Uterus (tissue), 2 donors: Measurements from ENCODE around the gene ABCA12.

Experiments
- POLR2A ChIP-seq, 2 donors: fragments of 450-650 bp; IDR thresholded peaks; one replicate each; pipeline ENCODE4 v1.6.1; 2016; ENCODE audit warnings: antibody characterized with exemption in 2 of 2, mild to moderate bottlenecking in 1 of 2, moderate library complexity in 1 of 2
- TF ChIP-seq, protein P1 (sequence below), 4 experiments: fragments of 200-600 bp in 2 of 4; fragments of 450-650 bp in 2 of 4; sonication (generic) in 2 of 4; IDR thresholded peaks; one replicate each; pipeline ENCODE4 v1.5.1; 2016 to 2019; ENCODE audit warnings: antibody characterized with exemption in 4 of 4, mild to moderate bottlenecking in 2 of 4, moderate library complexity in 1 of 4

- TF ChIP-seq, protein P1, sequence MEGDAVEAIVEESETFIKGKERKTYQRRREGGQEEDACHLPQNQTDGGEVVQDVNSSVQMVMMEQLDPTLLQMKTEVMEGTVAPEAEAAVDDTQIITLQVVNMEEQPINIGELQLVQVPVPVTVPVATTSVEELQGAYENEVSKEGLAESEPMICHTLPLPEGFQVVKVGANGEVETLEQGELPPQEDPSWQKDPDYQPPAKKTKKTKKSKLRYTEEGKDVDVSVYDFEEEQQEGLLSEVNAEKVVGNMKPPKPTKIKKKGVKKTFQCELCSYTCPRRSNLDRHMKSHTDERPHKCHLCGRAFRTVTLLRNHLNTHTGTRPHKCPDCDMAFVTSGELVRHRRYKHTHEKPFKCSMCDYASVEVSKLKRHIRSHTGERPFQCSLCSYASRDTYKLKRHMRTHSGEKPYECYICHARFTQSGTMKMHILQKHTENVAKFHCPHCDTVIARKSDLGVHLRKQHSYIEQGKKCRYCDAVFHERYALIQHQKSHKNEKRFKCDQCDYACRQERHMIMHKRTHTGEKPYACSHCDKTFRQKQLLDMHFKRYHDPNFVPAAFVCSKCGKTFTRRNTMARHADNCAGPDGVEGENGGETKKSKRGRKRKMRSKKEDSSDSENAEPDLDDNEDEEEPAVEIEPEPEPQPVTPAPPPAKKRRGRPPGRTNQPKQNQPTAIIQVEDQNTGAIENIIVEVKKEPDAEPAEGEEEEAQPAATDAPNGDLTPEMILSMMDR (IDR thresholded peaks at IDR 0.05) = no peak
- no peak for TF ChIP-seq POLR2A (IDR thresholded peaks at IDR 0.05)
Measured at GRCh38 chr2:215141706-215142105, 3.3 kb upstream of the ABCA12 start.
